ENCODE results near the gene CD6.

DNA sequence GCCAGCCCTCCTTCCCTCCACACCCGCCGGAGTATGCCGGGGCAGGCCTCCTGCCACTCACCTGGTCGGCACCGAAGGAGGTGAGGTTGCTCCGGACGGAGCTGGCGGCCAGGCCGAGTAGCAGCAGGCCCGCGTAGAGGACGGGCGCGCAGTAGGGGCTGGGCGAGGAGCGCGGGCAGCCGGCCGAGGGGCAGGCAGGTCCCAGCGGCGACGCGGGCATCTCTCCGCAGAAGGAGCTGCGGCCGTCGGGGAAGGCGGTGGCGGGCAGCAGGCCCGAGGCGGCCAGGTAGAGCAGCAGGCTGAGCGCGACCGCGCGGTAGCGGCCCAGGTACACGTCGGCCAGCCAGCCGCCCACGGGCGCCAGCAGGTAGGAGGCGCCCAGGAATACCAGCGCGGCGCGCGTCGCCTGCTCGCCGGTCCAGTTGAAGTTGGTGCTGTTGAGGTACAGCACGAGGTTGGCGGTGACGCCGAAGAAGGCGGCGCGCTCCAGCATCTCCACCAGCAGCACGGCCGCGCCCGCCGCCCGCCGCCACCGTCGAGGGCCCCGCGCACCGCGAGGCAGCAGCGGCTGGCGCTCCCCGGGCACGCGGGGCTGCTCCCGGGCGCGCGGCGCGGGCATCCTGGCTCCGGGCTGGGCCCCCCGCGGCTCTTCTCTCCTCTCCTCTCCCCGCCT is 20.4 kb upstream of the CD6 start:
- TF ChIP-seq MYC (IDR thresholded peaks at IDR 0.05; ENCODE audit: borderline replicate concordance, low read length) (no peak), POLR2A (IDR thresholded peaks at IDR 0.05; ENCODE audit: low read length) (no peak), JUN (IDR thresholded peaks at IDR 0.05) (no peak), HDAC2 (IDR thresholded peaks at IDR 0.05) (no peak), ESRRA (IDR thresholded peaks at IDR 0.05; ENCODE audit: borderline replicate concordance, low read length) (no peak), GATA3 (IDR thresholded peaks at IDR 0.05; ENCODE audit: borderline replicate concordance) (no peak), MAX (IDR thresholded peaks at IDR 0.05) (no peak), E2F6 (IDR thresholded peaks at IDR 0.05; ENCODE audit: borderline replicate concordance, low read depth) (no peak), KDM1A (IDR thresholded peaks at IDR 0.05; ENCODE audit: low read depth) (no peak), RCOR1 (IDR thresholded peaks at IDR 0.05; ENCODE audit: low read depth, low read length) (no peak), EP300 (IDR thresholded peaks at IDR 0.05) (no peak), BHLHE40 (IDR thresholded peaks at IDR 0.05; ENCODE audit: low read depth, low read length) (no peak)
- TF ChIP-seq, protein P1, sequence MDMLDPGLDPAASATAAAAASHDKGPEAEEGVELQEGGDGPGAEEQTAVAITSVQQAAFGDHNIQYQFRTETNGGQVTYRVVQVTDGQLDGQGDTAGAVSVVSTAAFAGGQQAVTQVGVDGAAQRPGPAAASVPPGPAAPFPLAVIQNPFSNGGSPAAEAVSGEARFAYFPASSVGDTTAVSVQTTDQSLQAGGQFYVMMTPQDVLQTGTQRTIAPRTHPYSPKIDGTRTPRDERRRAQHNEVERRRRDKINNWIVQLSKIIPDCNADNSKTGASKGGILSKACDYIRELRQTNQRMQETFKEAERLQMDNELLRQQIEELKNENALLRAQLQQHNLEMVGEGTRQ (IDR thresholded peaks at IDR 0.05), result no peak
- TF ChIP-seq, protein P2, sequence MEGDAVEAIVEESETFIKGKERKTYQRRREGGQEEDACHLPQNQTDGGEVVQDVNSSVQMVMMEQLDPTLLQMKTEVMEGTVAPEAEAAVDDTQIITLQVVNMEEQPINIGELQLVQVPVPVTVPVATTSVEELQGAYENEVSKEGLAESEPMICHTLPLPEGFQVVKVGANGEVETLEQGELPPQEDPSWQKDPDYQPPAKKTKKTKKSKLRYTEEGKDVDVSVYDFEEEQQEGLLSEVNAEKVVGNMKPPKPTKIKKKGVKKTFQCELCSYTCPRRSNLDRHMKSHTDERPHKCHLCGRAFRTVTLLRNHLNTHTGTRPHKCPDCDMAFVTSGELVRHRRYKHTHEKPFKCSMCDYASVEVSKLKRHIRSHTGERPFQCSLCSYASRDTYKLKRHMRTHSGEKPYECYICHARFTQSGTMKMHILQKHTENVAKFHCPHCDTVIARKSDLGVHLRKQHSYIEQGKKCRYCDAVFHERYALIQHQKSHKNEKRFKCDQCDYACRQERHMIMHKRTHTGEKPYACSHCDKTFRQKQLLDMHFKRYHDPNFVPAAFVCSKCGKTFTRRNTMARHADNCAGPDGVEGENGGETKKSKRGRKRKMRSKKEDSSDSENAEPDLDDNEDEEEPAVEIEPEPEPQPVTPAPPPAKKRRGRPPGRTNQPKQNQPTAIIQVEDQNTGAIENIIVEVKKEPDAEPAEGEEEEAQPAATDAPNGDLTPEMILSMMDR (IDR thresholded peaks at IDR 0.05), result no peak
